SH-SY5Y (cell line): ENCODE data around the gene ITGBL1.

Experiments used
- GATA2 ChIP-seq: IDR thresholded peaks from 2 replicates; pipeline ENCODE4 v1.6.1; 2011; ENCODE audit warnings: mild to moderate bottlenecking, low read depth, low read length
- GATA3 ChIP-seq: IDR thresholded peaks from 2 replicates; pipeline ENCODE4 v1.6.1; 2011; ENCODE audit warnings: low read depth, mild to moderate bottlenecking, low read length, moderate library complexity

DNA sequence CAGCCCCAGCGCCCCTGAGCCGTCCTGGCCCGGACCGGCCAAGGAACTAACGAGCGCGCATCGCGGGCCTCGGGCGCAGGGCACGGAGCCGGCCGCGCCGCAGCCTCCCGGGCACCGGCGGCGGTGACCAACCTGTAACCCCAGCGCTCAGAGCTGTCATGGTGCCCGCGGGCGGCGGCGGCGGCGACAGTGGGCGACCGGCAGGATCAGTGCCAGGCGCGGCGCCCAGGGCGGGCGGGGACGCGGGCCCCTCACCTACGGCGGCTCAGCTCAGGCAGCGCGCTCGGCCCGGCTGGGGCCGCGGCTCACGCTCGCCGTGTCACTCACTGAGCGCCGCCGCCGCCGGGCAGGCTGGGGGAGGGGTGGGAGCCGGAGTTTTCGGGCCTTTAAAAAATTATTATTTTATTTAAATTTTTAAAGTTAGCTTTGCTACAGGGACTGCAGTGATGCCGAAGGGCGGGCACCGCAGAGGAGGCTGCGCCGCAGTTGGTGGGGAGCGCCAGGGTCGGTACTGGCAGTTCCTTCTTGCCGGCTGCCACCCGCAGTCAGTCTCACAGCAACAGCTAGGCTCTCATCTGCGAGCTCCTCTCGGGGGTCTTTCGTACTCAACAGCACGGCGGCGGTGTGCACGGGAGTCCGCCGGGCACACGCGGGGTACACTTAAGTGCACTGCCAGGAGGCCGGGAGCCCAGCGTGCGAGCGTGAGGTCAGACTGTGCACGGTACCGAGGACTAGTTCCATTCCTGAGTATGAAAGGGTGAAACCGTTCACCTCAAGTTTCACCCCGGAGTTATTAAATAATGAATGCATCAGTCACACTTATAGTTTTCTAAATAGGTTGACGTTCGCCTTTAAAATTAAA lies 36.1 kb upstream of the ITGBL1 start, which contains the start of gene NALCN:
- TF ChIP-seq GATA2 = no peak
- no peak for TF ChIP-seq GATA3
